Measurements from ENCODE around the gene LTBP3.

DNA sequence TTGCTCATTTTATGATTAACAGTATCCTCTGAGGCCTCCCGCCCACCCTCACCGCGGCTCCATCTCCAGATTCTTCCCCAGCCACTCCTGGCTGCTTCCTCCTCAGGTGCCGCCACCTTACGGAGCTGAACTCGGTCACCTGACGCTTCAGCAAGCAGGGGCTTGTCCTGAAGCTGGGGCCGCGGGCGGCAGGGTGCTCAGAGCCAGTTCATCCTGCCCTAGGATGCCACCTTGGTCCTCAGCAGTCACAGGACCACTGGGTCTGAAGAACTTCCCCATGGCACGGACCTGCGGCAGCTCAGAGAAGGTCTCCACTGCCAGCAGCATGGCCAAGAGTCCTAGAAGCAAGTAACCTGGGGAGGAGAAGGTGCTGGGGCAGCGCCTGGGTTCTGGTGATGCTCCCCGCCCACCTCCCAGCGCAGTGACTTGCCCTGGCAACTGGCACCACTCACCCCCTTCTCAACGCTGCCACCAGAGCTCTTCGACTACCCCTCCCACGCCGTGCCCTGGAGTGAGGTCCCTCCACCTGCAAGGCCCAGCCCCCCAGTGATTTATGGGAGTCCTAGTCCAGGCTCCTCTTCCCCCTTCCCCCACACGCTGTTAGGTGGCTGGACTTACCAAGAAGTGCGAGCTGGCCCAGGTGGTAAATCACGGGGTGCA, 34.8 kb upstream of the LTBP3 start:
- TF ChIP-seq, protein P1, sequence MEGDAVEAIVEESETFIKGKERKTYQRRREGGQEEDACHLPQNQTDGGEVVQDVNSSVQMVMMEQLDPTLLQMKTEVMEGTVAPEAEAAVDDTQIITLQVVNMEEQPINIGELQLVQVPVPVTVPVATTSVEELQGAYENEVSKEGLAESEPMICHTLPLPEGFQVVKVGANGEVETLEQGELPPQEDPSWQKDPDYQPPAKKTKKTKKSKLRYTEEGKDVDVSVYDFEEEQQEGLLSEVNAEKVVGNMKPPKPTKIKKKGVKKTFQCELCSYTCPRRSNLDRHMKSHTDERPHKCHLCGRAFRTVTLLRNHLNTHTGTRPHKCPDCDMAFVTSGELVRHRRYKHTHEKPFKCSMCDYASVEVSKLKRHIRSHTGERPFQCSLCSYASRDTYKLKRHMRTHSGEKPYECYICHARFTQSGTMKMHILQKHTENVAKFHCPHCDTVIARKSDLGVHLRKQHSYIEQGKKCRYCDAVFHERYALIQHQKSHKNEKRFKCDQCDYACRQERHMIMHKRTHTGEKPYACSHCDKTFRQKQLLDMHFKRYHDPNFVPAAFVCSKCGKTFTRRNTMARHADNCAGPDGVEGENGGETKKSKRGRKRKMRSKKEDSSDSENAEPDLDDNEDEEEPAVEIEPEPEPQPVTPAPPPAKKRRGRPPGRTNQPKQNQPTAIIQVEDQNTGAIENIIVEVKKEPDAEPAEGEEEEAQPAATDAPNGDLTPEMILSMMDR (conservative IDR thresholded peaks at IDR 0.05; ENCODE audit: low read length) = no peak
- no peak for TF ChIP-seq EZH2phosphoT487 (IDR thresholded peaks at IDR 0.05; ENCODE audit: borderline replicate concordance, low read depth, low read length)

Measured in OCI-LY7 (cell line).